ENCODE results near the gene PLCB1.

The PLCB1 gene

GRCh38 chr20:8526610-8527009, 394.5 kb downstream of the PLCB1 start:
- Histone ChIP-seq H3K4me3 (no peak overlapping the region), H3K36me3 (ENCODE audit: insufficient read depth, low read length) (no peaks in the 10 kb centered on the region), H3K9ac (ENCODE audit: insufficient read length) (no peak overlapping the region), H3K9me3 (ENCODE audit: low read depth, low read length) (no peaks in the 10 kb centered on the region), H3K27ac (no peak overlapping the region)
- no peak for DNase-seq (ENCODE audit: low read depth, low spot score)
- TF ChIP-seq FOXP2 (optimal IDR thresholded peaks at IDR 0.05; ENCODE audit: control extremely low read depth, extremely low read length, insufficient read depth) (no peak), POLR2AphosphoS5 (IDR thresholded peaks at IDR 0.05; ENCODE audit: borderline replicate concordance, low read depth, low read length) (no peak), EZH2 (IDR thresholded peaks at IDR 0.05) (no peak)

GRCh38 chr20:8527998-8528723, 396.1 kb downstream of the PLCB1 start:
- TF ChIP-seq EZH2 (IDR thresholded peaks at IDR 0.05) (no peak), POLR2AphosphoS5 (IDR thresholded peaks at IDR 0.05; ENCODE audit: borderline replicate concordance, low read depth, low read length) (no peak), FOXP2 (optimal IDR thresholded peaks at IDR 0.05; ENCODE audit: control extremely low read depth, extremely low read length, insufficient read depth) (no peak)
- no peaks in the 10 kb centered on the region for H3K9me3 ChIP-seq (ENCODE audit: low read depth, low read length)
- H3K27ac ChIP-seq: 0 out of 2 replicates have a peak overlapping the region, but pooled peaks have one; percentile 4
- no peak overlapping the region for H3K4me3 ChIP-seq
- H3K9ac ChIP-seq (ENCODE audit: insufficient read length): no peak overlapping the region
- DNase-seq (ENCODE audit: low read depth, low spot score): no peak
- no peaks in the 10 kb centered on the region for H3K36me3 ChIP-seq (ENCODE audit: insufficient read depth, low read length)

- H3K27ac ChIP-seq: no peak overlapping the region
- no peak for DNase-seq (ENCODE audit: low read depth, low spot score)
- no peak for TF ChIP-seq POLR2AphosphoS5 (IDR thresholded peaks at IDR 0.05; ENCODE audit: borderline replicate concordance, low read depth, low read length)
- no peak for TF ChIP-seq FOXP2 (optimal IDR thresholded peaks at IDR 0.05; ENCODE audit: control extremely low read depth, extremely low read length, insufficient read depth)
- TF ChIP-seq EZH2 (IDR thresholded peaks at IDR 0.05): no peak
- no peaks in the 10 kb centered on the region for H3K9me3 ChIP-seq (ENCODE audit: low read depth, low read length)
- H3K9ac ChIP-seq (ENCODE audit: insufficient read length): no peak overlapping the region
- no peaks in the 10 kb centered on the region for H3K36me3 ChIP-seq (ENCODE audit: insufficient read depth, low read length)
- no peak overlapping the region for H3K4me3 ChIP-seq
Observed at GRCh38 chr20:8530022-8530421, 398.0 kb downstream of the PLCB1 start.

- Histone ChIP-seq H3K4me3 (no peak overlapping the region), H3K9me3 (ENCODE audit: low read depth, low read length) (no peaks in the 10 kb centered on the region), H3K27ac (no peak overlapping the region), H3K36me3 (ENCODE audit: insufficient read depth, low read length) (no peaks in the 10 kb centered on the region), H3K9ac (ENCODE audit: insufficient read length) (no peak overlapping the region)
- no peak for DNase-seq (ENCODE audit: low read depth, low spot score)
- TF ChIP-seq POLR2AphosphoS5 (IDR thresholded peaks at IDR 0.05; ENCODE audit: borderline replicate concordance, low read depth, low read length): no peak
- no peak for TF ChIP-seq EZH2 (IDR thresholded peaks at IDR 0.05)
- TF ChIP-seq FOXP2 (optimal IDR thresholded peaks at IDR 0.05; ENCODE audit: control extremely low read depth, extremely low read length, insufficient read depth): no peak
Observed at GRCh38 chr20:8532169-8532568, 400.1 kb downstream of the PLCB1 start.

GRCh38 chr20:8534368-8535160, 402.5 kb downstream of the PLCB1 start:
- H3K9me3 ChIP-seq (ENCODE audit: low read depth, low read length): no peaks in the 10 kb centered on the region
- no peak overlapping the region for H3K4me3 ChIP-seq
- TF ChIP-seq POLR2AphosphoS5 (IDR thresholded peaks at IDR 0.05; ENCODE audit: borderline replicate concordance, low read depth, low read length): no peak
- TF ChIP-seq EZH2 (IDR thresholded peaks at IDR 0.05): no peak
- no peak for TF ChIP-seq FOXP2 (optimal IDR thresholded peaks at IDR 0.05; ENCODE audit: control extremely low read depth, extremely low read length, insufficient read depth)
- H3K27ac ChIP-seq: no peak overlapping the region
- no peak overlapping the region for H3K9ac ChIP-seq (ENCODE audit: insufficient read length)
- no peak for DNase-seq (ENCODE audit: low read depth, low spot score)
- H3K36me3 ChIP-seq (ENCODE audit: insufficient read depth, low read length): no peaks in the 10 kb centered on the region

GRCh38 chr20:8535403-8536261, 403.6 kb downstream of the PLCB1 start:
- Histone ChIP-seq H3K36me3 (ENCODE audit: insufficient read depth, low read length) (no peaks in the 10 kb centered on the region), H3K4me3 (no peak overlapping the region), H3K27ac (no peak overlapping the region), H3K9ac (ENCODE audit: insufficient read length) (no peak overlapping the region), H3K9me3 (ENCODE audit: low read depth, low read length) (no peaks in the 10 kb centered on the region)
- no peak for TF ChIP-seq POLR2AphosphoS5 (IDR thresholded peaks at IDR 0.05; ENCODE audit: borderline replicate concordance, low read depth, low read length)
- no peak for TF ChIP-seq EZH2 (IDR thresholded peaks at IDR 0.05)
- TF ChIP-seq FOXP2 (optimal IDR thresholded peaks at IDR 0.05; ENCODE audit: control extremely low read depth, extremely low read length, insufficient read depth): no peak
- DNase-seq (ENCODE audit: low read depth, low spot score): no peak

GRCh38 chr20:8536262-8536618, 404.2 kb downstream of the PLCB1 start:
- no peak for DNase-seq (ENCODE audit: low read depth, low spot score)
- TF ChIP-seq EZH2 (IDR thresholded peaks at IDR 0.05): no peak
- TF ChIP-seq FOXP2 (optimal IDR thresholded peaks at IDR 0.05; ENCODE audit: control extremely low read depth, extremely low read length, insufficient read depth): no peak
- no peak for TF ChIP-seq POLR2AphosphoS5 (IDR thresholded peaks at IDR 0.05; ENCODE audit: borderline replicate concordance, low read depth, low read length)
- no peak overlapping the region for H3K4me3 ChIP-seq
- no peak overlapping the region for H3K27ac ChIP-seq
- no peak overlapping the region for H3K9ac ChIP-seq (ENCODE audit: insufficient read length)
- no peaks in the 10 kb centered on the region for H3K9me3 ChIP-seq (ENCODE audit: low read depth, low read length)
- no peaks in the 10 kb centered on the region for H3K36me3 ChIP-seq (ENCODE audit: insufficient read depth, low read length)

GRCh38 chr20:8540466-8540865, 408.4 kb downstream of the PLCB1 start:
- no peak overlapping the region for H3K9ac ChIP-seq (ENCODE audit: insufficient read length)
- no peak for TF ChIP-seq FOXP2 (optimal IDR thresholded peaks at IDR 0.05; ENCODE audit: control extremely low read depth, extremely low read length, insufficient read depth)
- H3K36me3 ChIP-seq (ENCODE audit: insufficient read depth, low read length): no peaks in the 10 kb centered on the region
- H3K9me3 ChIP-seq (ENCODE audit: low read depth, low read length): no peaks in the 10 kb centered on the region
- no peak for DNase-seq (ENCODE audit: low read depth, low spot score)
- no peak overlapping the region for H3K27ac ChIP-seq
- no peak overlapping the region for H3K4me3 ChIP-seq

Data from SK-N-MC (cell line).